Measurements from ENCODE around the gene BOLL. TPM values are rescaled to one million over a fixed set of nuclear protein-coding genes. Genes with fewer than 3 reads are reported as not detected.

Gene BOLL
- total and polyA plus RNA-seq, 10 of the 15 experiments (the other 5 are each of a cell fraction or from before 2014, with no cell fraction given), result 0.05 TPM; not detected in 9

DNA sequence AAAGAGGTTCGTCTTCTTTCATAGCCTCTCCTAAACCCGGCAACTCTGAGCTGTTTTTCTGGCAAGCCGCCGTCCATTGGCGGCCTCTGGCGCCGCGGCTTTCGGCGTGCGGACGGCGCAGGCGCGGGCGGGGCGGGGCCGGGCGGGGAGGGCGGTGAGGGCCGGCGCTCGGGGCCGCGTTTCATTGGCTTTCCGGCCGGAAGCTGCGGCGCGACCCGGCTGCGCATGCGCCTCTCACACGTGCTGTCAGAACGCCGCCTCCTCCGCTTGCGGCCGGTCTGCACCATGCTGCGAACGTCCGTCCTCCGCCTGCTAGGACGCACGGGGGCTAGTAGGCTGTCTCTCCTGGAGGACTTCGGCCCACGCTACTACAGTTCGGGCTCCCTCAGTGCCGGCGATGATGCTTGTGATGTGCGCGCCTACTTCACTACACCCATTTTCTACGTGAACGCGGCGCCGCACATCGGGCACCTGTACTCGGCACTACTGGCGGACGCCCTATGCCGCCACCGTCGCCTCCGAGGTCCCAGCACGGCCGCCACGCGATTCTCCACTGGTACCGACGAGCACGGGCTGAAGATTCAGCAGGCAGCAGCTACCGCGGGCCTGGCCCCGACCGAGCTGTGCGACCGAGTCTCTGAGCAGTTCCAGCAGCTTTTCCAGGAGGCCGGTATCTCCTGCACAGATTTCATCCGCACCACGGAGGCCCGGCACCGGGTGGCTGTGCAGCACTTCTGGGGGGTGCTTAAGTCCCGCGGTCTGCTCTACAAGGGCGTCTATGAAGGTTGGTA lies 79.8 kb downstream of the BOLL start, which contains the start of gene MARS2 (continued):
- TF ChIP-seq GATAD2B (conservative IDR thresholded peaks at IDR 0.05; ENCODE audit: low read depth), result peak; percentile 49
- no peak for TF ChIP-seq NFXL1 (IDR thresholded peaks at IDR 0.05; ENCODE audit: borderline replicate concordance)
- TF ChIP-seq RFX5 (IDR thresholded peaks at IDR 0.05; ENCODE audit: low read depth, low read length), result no peak
- peak; percentile 32; the same call in 1 of the 2 replicates for TF ChIP-seq BACH1 (IDR thresholded peaks at IDR 0.05; ENCODE audit: borderline replicate concordance)
- TF ChIP-seq NRF1 (conservative IDR thresholded peaks at IDR 0.05; ENCODE audit: low read depth, low read length), result peak; percentile 85
- no peak for TF ChIP-seq E2F4 (IDR thresholded peaks at IDR 0.05; ENCODE audit: low read depth, low read length)
- no peak for TF ChIP-seq NBN (IDR thresholded peaks at IDR 0.05)
- peak; percentile 71 for TF ChIP-seq USF1 (IDR thresholded peaks at IDR 0.05; ENCODE audit: borderline replicate concordance, extremely low read length, insufficient read depth, low read depth, low read length)
- 0 out of 2 replicates have a peak, but pooled peaks have one; percentile 9 for TF ChIP-seq SMARCA5 (IDR thresholded peaks at IDR 0.05)
- peak; percentile 67; the same call in 1 of the 2 replicates for TF ChIP-seq CREB1 (IDR thresholded peaks at IDR 0.05; ENCODE audit: low read depth)
- TF ChIP-seq MYC (IDR thresholded peaks at IDR 0.05; ENCODE audit: insufficient read depth, insufficient read length, insufficient replicate concordance, low read length, severe bottlenecking), result peak; percentile 50
- peak; percentile 50; the same call in 1 of the 2 replicates for TF ChIP-seq CBFB (IDR thresholded peaks at IDR 0.05; ENCODE audit: low read depth)
- peak; percentile 84 for TF ChIP-seq PML (IDR thresholded peaks at IDR 0.05; ENCODE audit: low read length)
- peak; percentile 61; the same call in 1 of the 2 replicates for TF ChIP-seq HDGF (IDR thresholded peaks at IDR 0.05)
- peak; percentile 82; the same call in 1 of the 2 replicates for TF ChIP-seq SIN3A (IDR thresholded peaks at IDR 0.05; ENCODE audit: low read depth, low read length)
- TF ChIP-seq ZNF274 (IDR thresholded peaks at IDR 0.05; ENCODE audit: insufficient read depth, insufficient read length), result no peak
- no peak for TF ChIP-seq PAX8 (IDR thresholded peaks at IDR 0.05)
- peak; percentile 95 to 98 for TF ChIP-seq BHLHE40 (IDR thresholded peaks at IDR 0.05; ENCODE audit: borderline replicate concordance in 1 of 2, low read depth in 2 of 2, low read length in 1 of 2)
- TF ChIP-seq NKRF (conservative IDR thresholded peaks at IDR 0.05), result peak; percentile 97
- TF ChIP-seq SP1 (IDR thresholded peaks at IDR 0.05; ENCODE audit: low read depth, low read length), result peak; percentile 35
- peak; percentile 82 for TF ChIP-seq DPF2 (IDR thresholded peaks at IDR 0.05)
- peak in 1 of 2 experiments; percentile 32; a peak in 1 of 3 replicates for TF ChIP-seq EGR1 (IDR thresholded peaks at IDR 0.05; ENCODE audit: borderline replicate concordance in 1 of 2, low read depth in 2 of 2, low read length in 2 of 2)
- peak; percentile 93 for TF ChIP-seq POLR2AphosphoS5 (IDR thresholded peaks at IDR 0.05; ENCODE audit: low read length)
- TF ChIP-seq SUZ12 (IDR thresholded peaks at IDR 0.05; ENCODE audit: unreplicated experiment), result no peak
- TF ChIP-seq CHD2 (IDR thresholded peaks at IDR 0.05; ENCODE audit: borderline replicate concordance, low read depth, low read length), result 0 out of 2 replicates have a peak, but pooled peaks have one; percentile 11
- TF ChIP-seq ATF7 (IDR thresholded peaks at IDR 0.05; ENCODE audit: low read depth), result no peak
- TF ChIP-seq JUND (IDR thresholded peaks at IDR 0.05; ENCODE audit: low read depth, low read length), result no peak
- no peak for TF ChIP-seq BCL11A (IDR thresholded peaks at IDR 0.05; ENCODE audit: low read depth, low read length)
- TF ChIP-seq MAX (IDR thresholded peaks at IDR 0.05; ENCODE audit: low read depth, low read length), result peak; percentile 92
